A204.1 (cell line): ENCODE results near the gene CIDEC.
"Not testable (repeated sequence)": the region's sequence is repeated elsewhere in the genome, so short reads cannot be mapped to it uniquely, and the experiment has no call there.

ENCODE experiments used
- FAIRE-seq: peaks from 2 replicates; lab custom pipeline; 2012; peaks lifted over from hg19 to GRCh38; lab: Jason Lieb, UNC

CIDEC gene

DNA sequence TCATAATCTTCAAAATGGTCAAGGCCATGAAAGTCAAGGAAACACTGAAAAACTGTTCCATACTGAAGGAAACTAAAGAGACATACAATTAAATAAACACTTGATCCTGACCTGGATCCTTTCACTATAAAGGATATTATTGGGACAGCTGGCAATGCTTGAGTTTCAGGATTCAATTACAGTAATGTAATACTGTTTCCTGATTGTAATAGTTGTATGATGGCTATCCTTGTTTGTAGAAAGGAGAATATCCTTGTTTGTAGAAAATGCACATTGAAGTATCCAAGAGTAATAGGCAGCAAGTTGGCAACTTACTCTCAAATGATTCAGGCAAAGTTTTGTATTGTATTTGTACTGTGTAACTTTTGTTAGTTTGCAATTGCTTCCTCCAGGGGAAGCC is 4.6 kb downstream of the CIDEC start:
- FAIRE-seq = no peak

GRCh38 chr3:9872067-9872466 is 8.0 kb downstream of the CIDEC start:
- FAIRE-seq = not testable (repeated sequence)

DNA sequence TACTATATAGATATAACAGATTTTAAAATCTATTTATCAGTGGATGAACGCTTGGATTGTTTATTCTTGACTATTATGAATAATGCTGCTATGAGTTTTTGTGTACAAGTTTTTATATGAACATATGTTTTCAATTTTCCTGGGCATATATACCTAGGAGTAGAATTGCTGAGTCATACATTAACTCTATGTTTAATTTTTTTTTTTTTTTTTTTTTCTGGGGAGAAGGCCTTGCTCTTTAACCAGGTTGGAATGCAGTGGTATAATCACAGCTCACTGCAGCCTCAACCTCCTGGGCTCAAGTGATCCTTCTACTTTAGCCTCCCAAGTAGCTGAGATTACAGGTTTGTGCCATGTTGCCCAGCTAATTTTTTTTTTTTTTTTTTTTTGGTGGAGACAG is 9.1 kb downstream of the CIDEC start:
- peak; percentile 57 for FAIRE-seq

GRCh38 chr3:9869955-9870354 is 10.1 kb downstream of the CIDEC start:
- no peak for FAIRE-seq

- FAIRE-seq = no peak
Measured at GRCh38 chr3:9867106-9867505, 12.9 kb downstream of the CIDEC start.

DNA sequence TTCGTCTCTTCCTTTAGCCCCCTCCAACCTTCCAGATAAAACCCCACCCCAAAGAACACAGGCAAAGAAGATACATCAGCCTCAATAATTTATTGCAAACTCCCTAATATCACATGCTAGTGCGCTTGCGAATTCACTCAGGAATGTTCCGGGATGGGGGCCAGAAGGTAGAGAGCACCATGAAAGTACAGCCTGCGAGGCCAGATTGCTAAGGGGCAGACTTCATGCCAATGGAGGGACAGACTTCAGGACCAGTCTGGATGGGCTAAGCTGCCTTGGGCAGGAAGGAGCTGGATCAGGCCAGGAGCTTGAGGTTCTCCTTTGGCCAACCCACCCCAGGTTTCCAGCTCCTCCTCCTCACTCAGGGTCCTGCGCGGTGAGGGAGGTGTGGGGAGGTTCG is 13.4 kb downstream of the CIDEC start:
- FAIRE-seq = no peak

GRCh38 chr3:9865125-9865637 is 14.9 kb downstream of the CIDEC start:
- FAIRE-seq = not testable (repeated sequence)

GRCh38 chr3:9864200-9864927 is 15.7 kb downstream of the CIDEC start:
- no peak for FAIRE-seq

DNA sequence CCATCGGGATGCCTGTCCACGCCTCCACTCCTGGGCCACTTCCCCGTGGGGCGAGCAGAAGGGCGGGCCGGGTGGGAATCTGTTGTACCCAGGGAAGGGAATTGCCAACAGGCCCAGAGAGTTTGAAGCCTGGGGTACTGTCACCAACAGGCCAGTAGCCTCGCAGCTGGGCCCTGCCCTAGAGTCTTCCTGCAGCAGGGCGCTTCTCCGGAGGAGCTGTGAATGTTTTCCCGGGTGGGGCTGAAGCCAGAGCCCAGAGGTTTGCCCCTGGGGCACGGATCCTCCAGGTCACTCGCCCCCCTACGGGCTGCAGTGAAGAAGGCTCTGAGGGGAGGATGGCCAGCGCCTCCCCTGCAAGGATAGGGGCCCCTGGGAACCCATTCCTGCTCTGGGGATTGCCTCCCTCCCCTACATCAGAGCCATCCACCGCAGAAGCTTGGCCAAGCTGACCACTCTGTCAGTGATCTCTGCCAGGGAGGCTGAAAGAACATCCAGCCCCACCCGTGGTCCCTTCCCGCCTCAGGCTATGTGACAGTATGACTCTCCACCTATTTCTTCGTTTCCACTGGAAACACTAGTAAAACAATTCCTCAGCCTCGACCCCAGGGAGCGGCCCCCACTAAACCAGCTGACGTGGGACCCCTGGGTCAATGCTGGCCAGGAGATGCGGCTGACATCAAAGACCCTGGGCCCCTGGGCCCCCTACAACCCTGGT is 16.8 kb downstream of the CIDEC start:
- FAIRE-seq = no peak

DNA sequence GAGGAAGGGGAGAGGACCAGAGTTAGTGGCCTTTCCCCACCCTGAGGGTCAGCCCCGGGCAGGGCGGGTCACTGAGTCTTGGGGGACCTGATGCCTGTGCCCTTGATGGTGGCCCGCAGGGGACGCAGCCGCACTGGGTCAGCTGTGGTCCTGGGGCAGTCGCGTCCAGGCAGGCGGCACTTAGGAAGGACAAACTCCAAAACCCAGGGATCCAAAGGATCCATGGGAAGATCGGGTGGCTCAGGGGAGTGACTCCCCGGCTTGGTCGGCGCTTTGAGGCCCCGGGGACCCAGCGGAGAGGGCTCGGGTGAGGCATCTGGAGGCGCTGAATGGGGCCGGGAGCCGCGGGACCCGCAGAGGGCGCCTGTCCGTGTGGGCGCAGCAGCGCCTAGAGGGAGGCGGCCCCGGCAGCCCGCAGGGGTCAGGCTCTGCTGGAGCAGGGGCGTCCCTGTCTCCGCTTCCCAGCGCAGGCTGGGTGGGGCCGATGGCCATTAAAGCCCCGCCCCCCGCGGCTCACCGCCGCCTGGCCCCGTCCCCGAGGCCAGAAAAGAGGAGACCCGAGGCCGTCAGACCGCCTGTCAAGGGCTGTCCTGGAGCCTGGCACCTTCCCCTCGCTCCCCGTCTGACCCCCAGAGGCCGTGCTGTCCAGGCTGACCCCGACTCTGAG is 17.5 kb downstream of the CIDEC start:
- no peak for FAIRE-seq

GRCh38 chr3:9861626-9862130 is 18.4 kb downstream of the CIDEC start:
- no peak for FAIRE-seq

- no peak for FAIRE-seq
Measured at GRCh38 chr3:9861201-9861600, 18.9 kb downstream of the CIDEC start.

GRCh38 chr3:9859530-9860025 is 20.5 kb downstream of the CIDEC start:
- FAIRE-seq = no peak

GRCh38 chr3:9855594-9855993 is 24.5 kb downstream of the CIDEC start:
- FAIRE-seq = no peak

GRCh38 chr3:9854291-9854940 is 25.6 kb downstream of the CIDEC start:
- FAIRE-seq = not testable (repeated sequence)

GRCh38 chr3:9852528-9852927 is 27.5 kb downstream of the CIDEC start:
- no peak for FAIRE-seq

DNA sequence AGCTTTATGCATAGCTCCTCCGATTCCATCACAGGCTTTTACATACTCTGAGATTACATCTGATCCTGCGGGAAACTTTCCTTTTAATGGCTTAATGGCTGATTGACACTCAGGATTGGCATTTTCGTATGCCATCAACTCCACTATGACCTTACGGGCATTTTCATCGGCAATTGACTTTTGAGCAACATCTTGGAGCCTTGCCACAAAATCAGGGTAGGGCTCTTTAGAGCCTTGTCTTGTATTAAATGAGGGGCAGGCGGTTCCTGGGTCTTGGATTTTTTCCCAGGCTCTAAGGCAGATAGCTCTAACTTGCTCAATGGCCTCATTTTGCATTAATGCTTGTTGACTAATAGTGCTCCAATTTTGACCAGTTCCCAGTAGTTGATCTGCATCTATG is 28.1 kb downstream of the CIDEC start:
- not testable (repeated sequence) for FAIRE-seq

DNA sequence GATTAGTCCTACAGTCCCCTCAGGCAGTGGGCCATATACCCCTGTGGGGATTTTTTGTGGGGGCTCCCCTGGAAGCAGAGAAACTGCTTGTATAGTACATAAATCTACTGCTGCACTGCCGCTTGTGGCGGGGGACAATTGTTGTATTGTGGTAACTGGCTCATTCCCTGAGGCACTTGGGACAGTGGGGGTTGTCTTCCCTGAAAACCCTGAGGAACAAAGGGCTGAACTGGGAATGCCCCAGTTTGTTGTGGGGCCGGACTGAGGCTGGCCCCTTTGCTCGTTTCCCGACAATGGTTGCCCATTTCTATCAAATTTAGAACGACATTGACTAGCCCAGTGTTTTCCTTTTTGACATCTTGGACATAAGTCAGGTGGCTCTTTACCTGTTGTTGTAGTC is 28.7 kb downstream of the CIDEC start:
- FAIRE-seq = not testable (repeated sequence)

DNA sequence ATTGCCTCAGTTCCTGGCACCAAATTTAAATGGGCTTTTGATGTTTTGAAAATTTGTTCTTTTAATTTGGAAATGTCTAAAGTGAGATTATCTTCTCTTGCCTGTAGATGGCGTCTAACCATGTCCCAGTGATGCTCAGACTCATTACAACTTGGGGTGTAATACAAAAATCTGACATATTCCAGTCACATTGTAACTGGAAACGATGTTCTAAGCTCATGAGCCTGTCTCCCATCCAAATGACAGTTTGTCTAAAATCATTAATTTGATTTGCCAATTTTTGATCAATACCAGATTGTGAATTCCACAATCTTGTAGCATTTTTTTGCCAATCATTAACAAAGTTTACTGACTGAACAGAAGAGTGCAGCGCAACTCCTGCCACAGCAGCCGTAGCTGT is 31.2 kb downstream of the CIDEC start:
- peak; percentile 74 for FAIRE-seq

DNA sequence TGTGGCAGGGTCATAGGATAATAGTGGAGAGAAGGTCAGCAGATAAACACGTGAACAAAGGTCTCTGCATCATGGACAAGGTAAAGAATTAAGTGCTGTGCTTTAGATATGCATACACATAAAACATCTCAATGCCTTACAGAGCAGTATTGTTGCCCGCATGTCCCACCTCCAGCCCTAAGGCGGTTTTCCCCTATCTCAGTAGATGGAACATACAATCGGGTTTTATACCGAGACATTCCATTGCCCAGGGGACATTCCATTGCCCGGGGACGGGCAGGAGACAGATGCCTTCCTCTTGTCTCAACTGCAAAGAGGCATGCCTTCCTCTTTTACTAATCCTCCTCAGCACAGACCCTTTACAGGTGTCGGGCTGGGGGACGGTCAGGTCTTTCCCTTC is 32.2 kb downstream of the CIDEC start:
- not testable (repeated sequence) for FAIRE-seq

GRCh38 chr3:9846931-9847488 is 33.0 kb downstream of the CIDEC start:
- FAIRE-seq = no peak

- no peak for FAIRE-seq
Measured at GRCh38 chr3:9846231-9846630, 33.8 kb downstream of the CIDEC start.
